ENCODE data around the gene CCDC33. TPM values are rescaled to one million over a fixed set of nuclear protein-coding genes. Genes with fewer than 3 reads are reported as not detected.

Gene CCDC33
- total RNA-seq, 1 experiment from 2014 or later = 0.15 TPM

- H4K20me1 ChIP-seq (ENCODE audit: insufficient read depth) = no peaks in the 10 kb centered on the region
- POLR2A ChIA-PET = no interaction called here
- intact Hi-C loops (cut with micrococcal nuclease) = no loop called here
These were observed 55.3 kb downstream of the CCDC33 start for GRCh38 chr15:74291101-74292071.

More at GRCh38 chr15:74291101-74292071, 55.3 kb downstream of the CCDC33 start:
- H2AFZ ChIP-seq (ENCODE audit: low read depth, low read length, poor library complexity, severe bottlenecking) = no peak overlapping the region
- peak; percentile 83 for ATAC-seq
- H3K4me2 ChIP-seq (ENCODE audit: low read length) = no peak overlapping the region
- no peak overlapping the region for H3K27ac ChIP-seq (ENCODE audit: low read depth, low read length)
- no peak overlapping the region for H3K4me3 ChIP-seq (replicated peaks in 1 of 2; ENCODE audit: low read depth in 1 of 2, low read length in 2 of 2)
- RAD21 ChIA-PET (ENCODE audit: low non-redundant PET in 1 of 2, low total read pairs in 2 of 2, uncharacterized antibody in 2 of 2, unreplicated experiment in 2 of 2) = no interaction called here
- H3K9me2 ChIP-seq (ENCODE audit: insufficient read depth) = no peaks in the 10 kb centered on the region
- peaks cover 51% of the 10 kb centered on the region for H3K27me3 ChIP-seq (ENCODE audit: insufficient read depth, low read length)
- H3K36me3 ChIP-seq (ENCODE audit: control insufficient read depth in 1 of 2, insufficient read depth in 2 of 2, low read length in 2 of 2) = no peaks in the 10 kb centered on the region
- H3K79me2 ChIP-seq (ENCODE audit: insufficient read depth, low read length) = no peaks in the 10 kb centered on the region
- 0 out of 4 replicates have a peak, but pooled peaks cover 0 to 3% of the 10 kb centered on the region in 2 experiments for H3K4me1 ChIP-seq (ENCODE audit: control insufficient read depth in 1 of 2, insufficient read depth in 2 of 2, low read length in 2 of 2)
- peak; percentile 13 for DNase-seq (ENCODE audit: low read depth, low spot score)
- peak; percentile 99 for TF ChIP-seq REST (IDR thresholded peaks at IDR 0.05; ENCODE audit: low read depth)
- TF ChIP-seq SP1 (IDR thresholded peaks at IDR 0.05; ENCODE audit: low read depth) = no peak
- TF ChIP-seq MAX (IDR thresholded peaks at IDR 0.05) = peak; percentile 36; the same call in 1 of the 2 replicates
- no TSS peak for BruUV-seq (replicated peaks)
- no peaks in the 10 kb centered on the region for H3K9me3 ChIP-seq (ENCODE audit: control insufficient read depth in 1 of 2, insufficient read depth in 1 of 2, low read depth in 1 of 2, low read length in 2 of 2)
- H3K9ac ChIP-seq (ENCODE audit: low read length) = no peak overlapping the region
- CTCF ChIA-PET = interaction anchor here (1.7 kb wide), 1 partner anchor 16 kb away, joined by 6 read pairs; no protein-coding TSS in a partner anchor

Data from HCT116 (cell line).